ENCODE data around the gene TACC2. TPM values are rescaled to one million over a fixed set of nuclear protein-coding genes. Genes with fewer than 3 reads are reported as not detected.
A peak's percentile ranks its signal among the peaks of the same experiment; 100 is the strongest.

The TACC2 gene
- total RNA-seq, 3 donors from 2014 or later, result 26.1 to 30.5 (median 28.5) TPM

DNA sequence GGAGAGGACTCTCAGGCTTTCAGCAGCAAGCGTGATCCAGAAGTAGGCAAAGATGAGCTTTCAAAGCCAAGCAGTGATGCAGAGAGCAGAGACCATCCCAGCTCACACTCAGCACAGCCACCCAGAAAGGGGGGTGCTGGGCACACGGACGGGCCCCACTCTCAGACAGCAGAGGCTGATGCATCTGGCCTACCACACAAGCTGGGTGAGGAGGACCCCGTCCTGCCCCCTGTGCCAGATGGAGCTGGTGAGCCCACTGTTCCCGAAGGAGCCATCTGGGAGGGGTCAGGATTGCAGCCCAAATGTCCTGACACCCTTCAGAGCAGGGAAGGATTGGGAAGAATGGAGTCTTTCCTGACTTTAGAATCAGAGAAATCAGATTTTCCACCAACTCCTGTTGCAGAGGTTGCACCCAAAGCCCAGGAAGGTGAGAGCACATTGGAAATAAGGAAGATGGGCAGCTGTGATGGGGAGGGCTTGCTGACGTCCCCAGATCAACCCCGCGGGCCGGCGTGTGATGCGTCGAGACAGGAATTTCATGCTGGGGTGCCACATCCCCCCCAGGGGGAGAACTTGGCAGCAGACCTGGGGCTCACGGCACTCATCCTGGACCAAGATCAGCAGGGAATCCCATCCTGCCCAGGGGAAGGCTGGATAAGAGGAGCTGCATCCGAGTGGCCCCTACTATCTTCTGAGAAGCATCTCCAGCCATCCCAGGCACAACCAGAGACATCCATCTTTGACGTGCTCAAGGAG lies 95.5 kb downstream of the TACC2 start:
- intact Hi-C loops (cut with DNase I; ENCODE audit: low total_unique reads), result no loop called here
- Histone ChIP-seq H3K9me3 (no peaks in the 10 kb centered on the region), H3K4me1 (no peaks in the 10 kb centered on the region), H3K27ac (no peak overlapping the region), H3K27me3 (no peaks in the 10 kb centered on the region), H3K4me3 (no peak overlapping the region), H3K36me3 (no peaks in the 10 kb centered on the region)
- no peak for DNase-seq (ENCODE audit: low spot score in 2 of 2)
- TF ChIP-seq, protein P1, sequence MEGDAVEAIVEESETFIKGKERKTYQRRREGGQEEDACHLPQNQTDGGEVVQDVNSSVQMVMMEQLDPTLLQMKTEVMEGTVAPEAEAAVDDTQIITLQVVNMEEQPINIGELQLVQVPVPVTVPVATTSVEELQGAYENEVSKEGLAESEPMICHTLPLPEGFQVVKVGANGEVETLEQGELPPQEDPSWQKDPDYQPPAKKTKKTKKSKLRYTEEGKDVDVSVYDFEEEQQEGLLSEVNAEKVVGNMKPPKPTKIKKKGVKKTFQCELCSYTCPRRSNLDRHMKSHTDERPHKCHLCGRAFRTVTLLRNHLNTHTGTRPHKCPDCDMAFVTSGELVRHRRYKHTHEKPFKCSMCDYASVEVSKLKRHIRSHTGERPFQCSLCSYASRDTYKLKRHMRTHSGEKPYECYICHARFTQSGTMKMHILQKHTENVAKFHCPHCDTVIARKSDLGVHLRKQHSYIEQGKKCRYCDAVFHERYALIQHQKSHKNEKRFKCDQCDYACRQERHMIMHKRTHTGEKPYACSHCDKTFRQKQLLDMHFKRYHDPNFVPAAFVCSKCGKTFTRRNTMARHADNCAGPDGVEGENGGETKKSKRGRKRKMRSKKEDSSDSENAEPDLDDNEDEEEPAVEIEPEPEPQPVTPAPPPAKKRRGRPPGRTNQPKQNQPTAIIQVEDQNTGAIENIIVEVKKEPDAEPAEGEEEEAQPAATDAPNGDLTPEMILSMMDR (IDR thresholded peaks at IDR 0.05), result no peak
- TF ChIP-seq POLR2AphosphoS5 (IDR thresholded peaks at IDR 0.05) (no peak), POLR2A (IDR thresholded peaks at IDR 0.05) (no peak)

GRCh38 chr10:122085423-122085911 lies 96.5 kb downstream of the TACC2 start:
- no peak overlapping the region for H3K27ac ChIP-seq
- peaks cover 0 to 4% of the 10 kb centered on the region in 2 donors for H3K4me1 ChIP-seq
- no peaks in the 10 kb centered on the region for H3K36me3 ChIP-seq
- H3K27me3 ChIP-seq, result no peaks in the 10 kb centered on the region
- peak overlapping the region in 1 of 3 donors; percentile 9 for H3K4me3 ChIP-seq
- DNase-seq (ENCODE audit: low spot score in 2 of 2), result no peak
- intact Hi-C loops (cut with DNase I; ENCODE audit: low total_unique reads), result no loop called here
- TF ChIP-seq POLR2A (IDR thresholded peaks at IDR 0.05) (no peak), POLR2AphosphoS5 (IDR thresholded peaks at IDR 0.05) (no peak)
- TF ChIP-seq, protein P1 (IDR thresholded peaks at IDR 0.05), result no peak
- H3K9me3 ChIP-seq, result no peaks in the 10 kb centered on the region

- peaks cover 0 to 4% of the 10 kb centered on the region in 2 donors for H3K4me1 ChIP-seq
- H3K4me3 ChIP-seq, result no peak overlapping the region
- no peak overlapping the region for H3K27ac ChIP-seq
- no peaks in the 10 kb centered on the region for H3K36me3 ChIP-seq
- TF ChIP-seq, protein P1 (IDR thresholded peaks at IDR 0.05), result no peak
- TF ChIP-seq POLR2AphosphoS5 (IDR thresholded peaks at IDR 0.05), result no peak
- TF ChIP-seq POLR2A (IDR thresholded peaks at IDR 0.05), result no peak
- intact Hi-C loops (cut with DNase I; ENCODE audit: low total_unique reads), result no loop called here
- no peaks in the 10 kb centered on the region for H3K27me3 ChIP-seq
- H3K9me3 ChIP-seq, result no peaks in the 10 kb centered on the region
- DNase-seq (ENCODE audit: low spot score in 2 of 2), result no peak
These were observed 97.7 kb downstream of the TACC2 start for GRCh38 chr10:122086416-122087240.

DNA sequence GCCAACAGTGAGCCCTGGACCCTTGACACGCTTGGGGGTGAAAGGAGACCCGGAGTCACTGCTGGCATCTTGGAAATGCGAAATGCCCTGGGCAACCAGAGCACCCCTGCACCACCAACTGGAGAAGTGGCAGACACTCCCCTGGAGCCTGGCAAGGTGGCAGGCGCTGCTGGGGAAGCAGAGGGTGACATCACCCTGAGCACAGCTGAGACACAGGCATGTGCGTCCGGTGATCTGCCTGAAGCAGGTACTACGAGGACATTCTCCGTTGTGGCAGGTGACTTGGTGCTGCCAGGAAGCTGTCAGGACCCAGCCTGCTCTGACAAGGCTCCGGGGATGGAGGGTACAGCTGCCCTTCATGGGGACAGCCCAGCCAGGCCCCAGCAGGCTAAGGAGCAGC lies 98.5 kb downstream of the TACC2 start:
- TF ChIP-seq, protein P1 (IDR thresholded peaks at IDR 0.05), result no peak
- TF ChIP-seq POLR2A (IDR thresholded peaks at IDR 0.05) (no peak), POLR2AphosphoS5 (IDR thresholded peaks at IDR 0.05) (no peak)
- Histone ChIP-seq H3K27ac (no peak overlapping the region), H3K4me3 (no peak overlapping the region), H3K27me3 (no peaks in the 10 kb centered on the region), H3K4me1 (peaks cover 0 to 4% of the 10 kb centered on the region in 2 donors), H3K9me3 (no peaks in the 10 kb centered on the region), H3K36me3 (no peaks in the 10 kb centered on the region)
- intact Hi-C loops (cut with DNase I; ENCODE audit: low total_unique reads), result no loop called here
- DNase-seq (ENCODE audit: low spot score in 2 of 2), result no peak
